Mesothelial cell of epicardium (in vitro differentiated cells): ENCODE results near the gene HEMGN. TPM values are rescaled to one million over a fixed set of nuclear protein-coding genes. Genes with fewer than 3 reads are reported as not detected.
"Not testable (repeated sequence)": the region's sequence is repeated elsewhere in the genome, so short reads cannot be mapped to it uniquely, and the experiment has no call there.

Source experiments
- DNase-seq, 2 experiments: peaks; one replicate each; pipeline ENCODE4 v3.0.0; 2021; ENCODE audit warnings: low spot score in 2 of 2; ENCODE audit not compliant: unreplicated experiment in 2 of 2
- H3K27ac Mint-ChIP-seq: 2 replicates; pipeline ENCODE4 v1.8.0; 2021; ENCODE audit warnings: mixed read lengths
- H3K27me3 Mint-ChIP-seq: 2 replicates; pipeline ENCODE4 v1.8.0; 2021; ENCODE audit warnings: low read depth, mixed read lengths
- H3K36me3 Mint-ChIP-seq: 2 replicates; pipeline ENCODE4 v1.8.0; 2021; ENCODE audit warnings: mixed read lengths
- H3K4me1 Mint-ChIP-seq: 2 replicates; pipeline ENCODE4 v1.8.0; 2021; ENCODE audit warnings: mixed read lengths
- H3K4me3 Mint-ChIP-seq: 2 replicates; pipeline ENCODE4 v1.8.0; 2021; ENCODE audit warnings: mild to moderate bottlenecking, moderate library complexity, mixed read lengths
- H3K9me3 Mint-ChIP-seq: 2 replicates; pipeline ENCODE4 v1.8.0; 2021; ENCODE audit warnings: mixed read lengths
- total RNA-seq: library from RNA; stranded (reverse); gene quantifications from 3 replicates; pipeline ENCODE4 v1.2.1, GENCODE V29; 2021
- TF ChIP-seq, protein P1 (sequence below): fragments of 200-600 bp; sonication (generic); IDR thresholded peaks from one replicate; pipeline ENCODE4 v1.5.0; 2021; ENCODE audit warnings: antibody characterized with exemption; ENCODE audit not compliant: unreplicated experiment

HEMGN gene
- total RNA-seq, 1 donor from 2014 or later = not detected

GRCh38 chr9:97979788-97980478 lies 42.0 kb upstream of the HEMGN start:
- Mint-ChIP-seq H3K27ac (no peak overlapping the region), H3K36me3 (no peaks in the 10 kb centered on the region), H3K27me3 (no peaks in the 10 kb centered on the region), H3K9me3 (peaks cover 7% of the 10 kb centered on the region), H3K4me1 (peaks cover 26% of the 10 kb centered on the region), H3K4me3 (no peak overlapping the region)
- no peak for DNase-seq
- TF ChIP-seq, protein P1, sequence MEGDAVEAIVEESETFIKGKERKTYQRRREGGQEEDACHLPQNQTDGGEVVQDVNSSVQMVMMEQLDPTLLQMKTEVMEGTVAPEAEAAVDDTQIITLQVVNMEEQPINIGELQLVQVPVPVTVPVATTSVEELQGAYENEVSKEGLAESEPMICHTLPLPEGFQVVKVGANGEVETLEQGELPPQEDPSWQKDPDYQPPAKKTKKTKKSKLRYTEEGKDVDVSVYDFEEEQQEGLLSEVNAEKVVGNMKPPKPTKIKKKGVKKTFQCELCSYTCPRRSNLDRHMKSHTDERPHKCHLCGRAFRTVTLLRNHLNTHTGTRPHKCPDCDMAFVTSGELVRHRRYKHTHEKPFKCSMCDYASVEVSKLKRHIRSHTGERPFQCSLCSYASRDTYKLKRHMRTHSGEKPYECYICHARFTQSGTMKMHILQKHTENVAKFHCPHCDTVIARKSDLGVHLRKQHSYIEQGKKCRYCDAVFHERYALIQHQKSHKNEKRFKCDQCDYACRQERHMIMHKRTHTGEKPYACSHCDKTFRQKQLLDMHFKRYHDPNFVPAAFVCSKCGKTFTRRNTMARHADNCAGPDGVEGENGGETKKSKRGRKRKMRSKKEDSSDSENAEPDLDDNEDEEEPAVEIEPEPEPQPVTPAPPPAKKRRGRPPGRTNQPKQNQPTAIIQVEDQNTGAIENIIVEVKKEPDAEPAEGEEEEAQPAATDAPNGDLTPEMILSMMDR = no peak

DNA sequence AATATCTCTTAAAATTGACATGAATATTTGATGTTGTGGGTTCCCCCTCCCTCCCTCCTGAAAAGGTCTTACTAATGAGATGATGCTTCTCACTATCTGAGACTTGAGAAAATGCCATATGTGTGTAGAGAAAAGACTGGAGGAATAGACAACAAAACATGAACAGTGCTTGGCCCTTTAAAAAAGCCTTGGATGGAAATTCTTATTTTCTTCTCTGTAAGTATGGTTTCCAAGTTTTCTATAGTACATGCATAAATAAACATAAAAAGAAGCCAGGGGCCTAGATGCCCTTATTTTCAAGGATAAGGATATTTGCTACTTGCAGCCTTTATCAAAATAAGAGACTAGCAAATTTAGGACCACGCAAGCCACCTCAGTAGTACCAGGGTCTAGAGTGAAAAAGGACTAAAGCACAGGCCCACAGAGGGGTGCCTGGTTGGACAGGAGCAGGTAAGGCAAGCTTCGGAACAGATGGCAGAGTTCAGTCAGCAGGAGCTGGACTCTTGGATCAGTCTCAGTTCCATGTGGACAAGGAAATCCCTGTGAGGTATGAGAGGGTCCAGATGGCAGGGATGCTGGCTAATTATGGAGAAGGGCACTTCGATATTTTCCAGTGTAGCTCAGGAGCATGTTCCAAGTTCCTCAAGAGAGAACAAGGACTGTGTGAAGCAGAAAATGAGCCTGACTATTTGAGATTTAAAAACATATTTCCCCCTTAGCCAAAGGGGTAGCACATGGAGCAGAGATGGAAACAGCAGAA lies 40.6 kb upstream of the HEMGN start:
- Mint-ChIP-seq H3K27ac (no peak overlapping the region), H3K4me3 (no peak overlapping the region), H3K27me3 (peaks cover 2% of the 10 kb centered on the region), H3K36me3 (peaks cover 1% of the 10 kb centered on the region), H3K9me3 (peaks cover 8% of the 10 kb centered on the region), H3K4me1 (peaks cover 26% of the 10 kb centered on the region)
- DNase-seq = no peak
- TF ChIP-seq, protein P1 = no peak

GRCh38 chr9:97976633-97977032 lies 38.7 kb upstream of the HEMGN start:
- H3K36me3 Mint-ChIP-seq, H3K27ac Mint-ChIP-seq, DNase-seq, H3K9me3 Mint-ChIP-seq, H3K4me3 Mint-ChIP-seq: not testable (repeated sequence)
- Mint-ChIP-seq H3K27me3 (peaks cover 18% of the 10 kb centered on the region), H3K4me1 (peaks cover 17% of the 10 kb centered on the region)

DNA sequence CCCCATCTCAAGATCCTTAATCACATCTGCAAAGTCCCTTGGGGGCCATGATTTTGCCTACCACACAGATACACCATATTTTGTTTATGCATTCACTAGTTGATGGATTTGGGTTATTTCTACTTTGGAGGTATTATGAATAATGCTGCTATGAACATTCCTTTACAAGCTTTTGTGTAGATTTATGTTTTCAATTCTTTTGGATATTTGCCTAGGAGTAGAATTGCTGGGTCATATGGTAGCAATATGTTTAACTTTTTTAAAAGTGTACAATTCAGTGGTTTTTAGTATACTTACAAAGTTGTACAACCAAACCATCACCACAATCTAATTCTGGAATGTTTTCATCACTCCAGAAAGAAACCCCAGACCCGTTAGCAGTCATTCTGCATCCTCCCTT lies 37.4 kb upstream of the HEMGN start:
- no peak for DNase-seq
- TF ChIP-seq, protein P1 = no peak
- H3K36me3 Mint-ChIP-seq = peaks cover 1% of the 10 kb centered on the region
- no peak overlapping the region for H3K27ac Mint-ChIP-seq
- H3K4me1 Mint-ChIP-seq = peaks cover 5% of the 10 kb centered on the region
- H3K9me3 Mint-ChIP-seq = peaks cover 8% of the 10 kb centered on the region
- no peak overlapping the region for H3K4me3 Mint-ChIP-seq
- H3K27me3 Mint-ChIP-seq = peaks cover 24% of the 10 kb centered on the region

- Mint-ChIP-seq H3K27ac (no peak overlapping the region), H3K4me3 (no peak overlapping the region), H3K9me3 (peaks cover 8% of the 10 kb centered on the region), H3K36me3 (peaks cover 1% of the 10 kb centered on the region), H3K27me3 (peaks cover 32% of the 10 kb centered on the region), H3K4me1 (no peaks in the 10 kb centered on the region)
- no peak for DNase-seq
- TF ChIP-seq, protein P1 = no peak
These were observed 34.8 kb upstream of the HEMGN start for GRCh38 chr9:97972753-97973152.

DNA sequence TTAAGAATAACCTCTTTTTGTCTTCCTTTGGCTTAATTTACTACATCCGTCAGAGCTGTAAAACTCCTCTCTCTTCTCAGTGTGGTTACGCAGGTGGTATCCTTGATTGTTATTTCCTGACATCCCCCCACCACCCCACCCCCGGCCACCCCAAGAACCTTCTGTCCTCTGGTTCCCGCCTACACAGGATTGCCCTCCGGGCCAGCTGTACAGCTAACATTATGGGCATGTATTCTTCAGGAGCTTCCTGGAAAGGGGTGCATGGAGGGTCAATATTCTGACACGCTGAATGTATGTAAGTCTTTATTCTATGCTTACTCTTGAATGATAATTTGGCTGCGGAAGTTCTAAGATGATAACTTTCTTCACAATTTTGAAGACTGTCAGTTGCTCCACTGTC lies 32.2 kb upstream of the HEMGN start:
- peaks cover 2% of the 10 kb centered on the region for H3K9me3 Mint-ChIP-seq
- H3K4me3 Mint-ChIP-seq = no peak overlapping the region
- H3K27ac Mint-ChIP-seq = no peak overlapping the region
- H3K36me3 Mint-ChIP-seq = peaks cover 1% of the 10 kb centered on the region
- no peaks in the 10 kb centered on the region for H3K4me1 Mint-ChIP-seq
- TF ChIP-seq, protein P1 = no peak
- no peak for DNase-seq
- peaks cover 49% of the 10 kb centered on the region for H3K27me3 Mint-ChIP-seq
